PC-3 (cell line): Measurements from ENCODE around the gene TFB1M. TPM values are rescaled to one million over a fixed set of nuclear protein-coding genes. Genes with fewer than 3 reads are reported as not detected.

Experiments
- ATAC-seq: fragments of 200-7000 bp; cut with Tn5 transposase; 2 replicates; pipeline ENCODE4 v1.9.1; 2020; ENCODE audit warnings: mild to moderate bottlenecking, moderate library complexity
- BruUV-seq: library from RNA; stranded (reverse); fragments of 400-500 nt; replicated peaks from 2 replicates; lab custom pipeline; 2021; lab: Mats Ljungman, UMichigan
- CTCF ChIA-PET: fragments of 300-600 bp; sonication (Branson Sonifier 250); formaldehyde crosslinking; loops from one replicate; lab custom pipeline; 2022; ENCODE audit warnings: antibody characterized with exemption; lab: Charles Lee
- POLR2A ChIA-PET: fragments of 300-600 bp; sonication (Branson Sonifier 250); formaldehyde crosslinking; loops from one replicate; lab custom pipeline; 2022; ENCODE audit warnings: antibody characterized with exemption; ENCODE audit not compliant: unreplicated experiment; lab: Charles Lee
- DNase-seq: peaks from one replicate; pipeline ENCODE4 v3.0.0-alpha.2; 2015
- H2AFZ ChIP-seq: fragments of 300-600 bp; sonication (generic); 2 replicates; pipeline ENCODE4 v1.6.0; 2016; ENCODE audit warnings: antibody characterized with exemption, low read length
- H3F3A ChIP-seq: fragments of 300-600 bp; sonication (generic); one replicate; pipeline ENCODE4 v1.6.0; 2017; ENCODE audit warnings: antibody characterized with exemption, low read length, control low read depth, mild to moderate bottlenecking; ENCODE audit not compliant: unreplicated experiment
- H3K27ac ChIP-seq: fragments of 300-600 bp; sonication (generic); 2 replicates; pipeline ENCODE4 v1.5.1; 2016; ENCODE audit warnings: mild to moderate bottlenecking, low read length
- H3K27me3 ChIP-seq: fragments of 300-600 bp; sonication (generic); 2 replicates; pipeline ENCODE4 v1.6.1; 2016; ENCODE audit warnings: low read length, mixed read lengths
- H3K36me3 ChIP-seq: fragments of 300-600 bp; sonication (generic); 2 replicates; pipeline ENCODE4 v1.6.1; 2016; ENCODE audit warnings: low read depth, mixed run types, low read length, mixed read lengths
- H3K4me1 ChIP-seq: fragments of 300-600 bp; sonication (generic); 2 replicates; pipeline ENCODE4 v1.5.1; 2016; ENCODE audit warnings: low read length; ENCODE audit not compliant: insufficient read depth
- H3K4me2 ChIP-seq: fragments of 300-600 bp; sonication (generic); 2 replicates; pipeline ENCODE4 v1.6.0; 2016; ENCODE audit warnings: low read length
- H3K4me3 ChIP-seq: fragments of 300-600 bp; sonication (generic); 2 replicates; pipeline ENCODE4 v1.5.1; 2016; ENCODE audit warnings: mild to moderate bottlenecking, low read length, mixed read lengths
- H3K79me2 ChIP-seq: fragments of 300-600 bp; sonication (generic); 2 replicates; pipeline ENCODE4 v1.6.1; 2017; ENCODE audit warnings: low read length, mixed read lengths
- H3K9ac ChIP-seq: fragments of 300-600 bp; sonication (generic); 2 replicates; pipeline ENCODE4 v1.6.0; 2016; ENCODE audit warnings: mild to moderate bottlenecking, low read length
- H3K9me2 ChIP-seq: fragments of 300-600 bp; sonication (generic); replicated peaks from 2 replicates; pipeline ENCODE4 v1.6.1; 2016; ENCODE audit warnings: mixed run types, low read length, mixed read lengths
- H3K9me3 ChIP-seq: fragments of 300-600 bp; sonication (generic); 2 replicates; pipeline ENCODE4 v1.6.1; 2016; ENCODE audit warnings: low read length, mixed read lengths
- H4K20me1 ChIP-seq: fragments of 300-600 bp; sonication (generic); 2 replicates; pipeline ENCODE4 v1.6.1; 2016; ENCODE audit warnings: low read length, mixed read lengths
- EZH2 ChIP-seq: fragments of 300-600 bp; sonication (generic); IDR thresholded peaks from one replicate; pipeline ENCODE4 v1.6.1; 2017; ENCODE audit warnings: antibody characterized with exemption, mild to moderate bottlenecking, low read length; ENCODE audit not compliant: unreplicated experiment
- EZH2phosphoT487 ChIP-seq: fragments of 300-600 bp; sonication (generic); IDR thresholded peaks from 2 replicates; pipeline ENCODE4 v1.6.1; 2018; ENCODE audit warnings: mild to moderate bottlenecking, antibody characterized with exemption, low read length, borderline replicate concordance
- intact Hi-C: fragments of 100-400 bp; cut with micrococcal nuclease; formaldehyde crosslinking; loops from 2 replicates; pipeline ENCODE4 v1.9.0; 2023
- total RNA-seq: library from RNA; depleted of rRNA; stranded (reverse); fragments of >200 nt; gene quantifications from 2 replicates; pipeline ENCODE4 v1.2.3, GENCODE V29; 2014
- TF ChIP-seq, protein P1 (sequence below): fragments of 300-600 bp; sonication (generic); conservative IDR thresholded peaks from 2 replicates; pipeline ENCODE4 v1.5.1; 2017; ENCODE audit warnings: antibody characterized with exemption, low read depth, mild to moderate bottlenecking, low read length

TFB1M gene
- total RNA-seq, 1 experiment from 2014 or later, result 23.1 TPM

GRCh38 chr6:155259204-155259603, 55.1 kb downstream of the TFB1M start:
- H3K27ac ChIP-seq, result no peak overlapping the region
- intact Hi-C loops, result no loop called here
- H3K36me3 ChIP-seq, result peaks cover 5% of the 10 kb centered on the region
- TF ChIP-seq EZH2phosphoT487 (no peak), EZH2 (no peak)
- TF ChIP-seq, protein P1, sequence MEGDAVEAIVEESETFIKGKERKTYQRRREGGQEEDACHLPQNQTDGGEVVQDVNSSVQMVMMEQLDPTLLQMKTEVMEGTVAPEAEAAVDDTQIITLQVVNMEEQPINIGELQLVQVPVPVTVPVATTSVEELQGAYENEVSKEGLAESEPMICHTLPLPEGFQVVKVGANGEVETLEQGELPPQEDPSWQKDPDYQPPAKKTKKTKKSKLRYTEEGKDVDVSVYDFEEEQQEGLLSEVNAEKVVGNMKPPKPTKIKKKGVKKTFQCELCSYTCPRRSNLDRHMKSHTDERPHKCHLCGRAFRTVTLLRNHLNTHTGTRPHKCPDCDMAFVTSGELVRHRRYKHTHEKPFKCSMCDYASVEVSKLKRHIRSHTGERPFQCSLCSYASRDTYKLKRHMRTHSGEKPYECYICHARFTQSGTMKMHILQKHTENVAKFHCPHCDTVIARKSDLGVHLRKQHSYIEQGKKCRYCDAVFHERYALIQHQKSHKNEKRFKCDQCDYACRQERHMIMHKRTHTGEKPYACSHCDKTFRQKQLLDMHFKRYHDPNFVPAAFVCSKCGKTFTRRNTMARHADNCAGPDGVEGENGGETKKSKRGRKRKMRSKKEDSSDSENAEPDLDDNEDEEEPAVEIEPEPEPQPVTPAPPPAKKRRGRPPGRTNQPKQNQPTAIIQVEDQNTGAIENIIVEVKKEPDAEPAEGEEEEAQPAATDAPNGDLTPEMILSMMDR, result no peak
- no peak overlapping the region for H3K4me2 ChIP-seq
- H2AFZ ChIP-seq, result no peak overlapping the region
- no peaks in the 10 kb centered on the region for H3K79me2 ChIP-seq
- H3K4me1 ChIP-seq, result no peaks in the 10 kb centered on the region
- H3F3A ChIP-seq, result no peaks in the 10 kb centered on the region
- ChIA-PET CTCF (no interaction called here), POLR2A (no interaction called here)
- H3K4me3 ChIP-seq, result no peak overlapping the region
- no peak overlapping the region for H3K9ac ChIP-seq
- ATAC-seq (no peak), DNase-seq (no peak)
- no TSS peak for BruUV-seq
- no peaks in the 10 kb centered on the region for H4K20me1 ChIP-seq
- no peaks in the 10 kb centered on the region for H3K27me3 ChIP-seq
- no peaks in the 10 kb centered on the region for H3K9me2 ChIP-seq
- no peaks in the 10 kb centered on the region for H3K9me3 ChIP-seq

DNA sequence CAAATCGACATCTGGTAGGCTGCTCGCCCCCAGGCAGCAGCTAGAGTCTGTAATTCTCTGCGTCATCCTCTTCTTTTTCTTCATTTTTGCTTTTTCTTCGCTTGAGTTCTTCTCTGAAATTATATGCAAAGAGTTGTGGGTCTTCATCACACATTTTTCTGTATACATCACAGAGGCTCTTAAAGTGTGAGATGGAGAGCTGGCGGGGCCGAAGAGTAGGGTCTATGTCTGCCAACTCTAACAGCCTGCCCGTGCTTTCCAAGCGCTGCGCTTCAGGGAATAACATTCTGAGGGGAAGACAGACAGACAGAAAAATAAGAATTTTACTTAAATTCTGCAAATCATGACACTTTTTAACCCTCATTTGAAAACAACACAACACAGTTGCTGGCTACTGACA, 56.5 kb downstream of the TFB1M start:
- POLR2A ChIA-PET, result no interaction called here
- no peak overlapping the region for H3K27ac ChIP-seq
- H3K9me2 ChIP-seq, result no peaks in the 10 kb centered on the region
- no peaks in the 10 kb centered on the region for H3K27me3 ChIP-seq
- CTCF ChIA-PET, result no interaction called here
- H3K36me3 ChIP-seq, result peaks cover 5% of the 10 kb centered on the region
- H2AFZ ChIP-seq, result no peak overlapping the region
- no peaks in the 10 kb centered on the region for H3K9me3 ChIP-seq
- no peak overlapping the region for H3K9ac ChIP-seq
- intact Hi-C loops, result no loop called here
- no peaks in the 10 kb centered on the region for H3K79me2 ChIP-seq
- TF ChIP-seq EZH2phosphoT487 (no peak), EZH2 (no peak)
- TF ChIP-seq, protein P1, result no peak
- BruUV-seq, result no TSS peak
- no peaks in the 10 kb centered on the region for H4K20me1 ChIP-seq
- H3K4me2 ChIP-seq, result no peak overlapping the region
- ATAC-seq (no peak), DNase-seq (no peak)
- H3F3A ChIP-seq, result no peaks in the 10 kb centered on the region
- H3K4me3 ChIP-seq, result no peak overlapping the region
- H3K4me1 ChIP-seq, result peaks cover 6% of the 10 kb centered on the region

GRCh38 chr6:155256122-155256795, 58.0 kb downstream of the TFB1M start:
- TF ChIP-seq EZH2phosphoT487 (no peak), EZH2 (no peak)
- TF ChIP-seq, protein P1, result no peak
- ATAC-seq (no peak), DNase-seq (no peak)
- H3K4me3 ChIP-seq, result no peak overlapping the region
- BruUV-seq, result no TSS peak
- intact Hi-C loops, result no loop called here
- H3K9ac ChIP-seq, result no peak overlapping the region
- H3F3A ChIP-seq, result no peaks in the 10 kb centered on the region
- H3K36me3 ChIP-seq, result peaks cover 5% of the 10 kb centered on the region
- H3K79me2 ChIP-seq, result no peaks in the 10 kb centered on the region
- POLR2A ChIA-PET, result no interaction called here
- peaks cover 6% of the 10 kb centered on the region for H3K4me1 ChIP-seq
- H2AFZ ChIP-seq, result no peak overlapping the region
- no peak overlapping the region for H3K27ac ChIP-seq
- no peaks in the 10 kb centered on the region for H3K9me2 ChIP-seq
- CTCF ChIA-PET, result no interaction called here
- H3K9me3 ChIP-seq, result no peaks in the 10 kb centered on the region
- no peak overlapping the region for H3K4me2 ChIP-seq
- no peaks in the 10 kb centered on the region for H4K20me1 ChIP-seq
- H3K27me3 ChIP-seq, result no peaks in the 10 kb centered on the region
